ENCODE data around the gene INPP5J. TPM values are rescaled to one million over a fixed set of nuclear protein-coding genes. Genes with fewer than 3 reads are reported as not detected.
A peak's percentile ranks its signal among the peaks of the same experiment; 100 is the strongest.

INPP5J gene
- total RNA-seq, 1 donor from 2014 or later: 5.2 TPM

DNA sequence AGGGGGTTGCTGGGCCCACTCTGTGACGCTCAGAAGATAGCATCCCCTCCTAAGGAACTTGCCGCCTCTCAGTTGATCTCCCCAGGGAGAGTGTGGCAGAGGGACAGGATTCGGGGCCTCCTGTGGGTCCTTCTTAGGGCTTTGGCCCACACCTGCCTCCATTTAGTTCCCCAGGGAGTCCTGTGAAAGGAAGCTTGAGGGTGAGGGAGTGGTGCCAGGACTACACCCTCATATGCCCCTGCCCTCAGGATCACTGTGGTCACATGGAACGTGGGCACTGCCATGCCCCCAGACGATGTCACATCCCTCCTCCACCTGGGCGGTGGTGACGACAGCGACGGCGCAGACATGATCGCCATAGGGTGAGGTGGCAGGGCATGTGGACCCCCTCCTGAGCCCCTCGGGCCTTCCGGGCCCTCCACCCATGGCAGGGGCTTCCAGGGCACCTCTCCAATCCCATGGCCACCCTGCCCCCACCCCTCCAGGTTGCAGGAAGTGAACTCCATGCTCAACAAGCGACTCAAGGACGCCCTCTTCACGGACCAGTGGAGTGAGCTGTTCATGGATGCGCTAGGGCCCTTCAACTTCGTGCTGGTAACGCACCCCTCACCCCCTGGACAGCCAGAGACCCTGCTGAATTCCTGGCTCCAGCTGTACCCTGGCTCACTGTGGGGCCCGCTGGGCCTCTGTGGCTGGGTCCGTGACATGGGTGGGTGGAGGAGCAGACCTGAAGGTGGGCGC, 3.5 kb downstream of the INPP5J start:
- Mint-ChIP-seq H3K27ac (ENCODE audit: unreplicated experiment) (no peak overlapping the region), H3K36me3 (ENCODE audit: low read depth) (no peaks in the 10 kb centered on the region), H3K9me3 (ENCODE audit: low read depth) (no peaks in the 10 kb centered on the region), H3K4me1 (ENCODE audit: low read depth) (peaks cover 14% of the 10 kb centered on the region), H3K4me3 (ENCODE audit: unreplicated experiment) (no peak overlapping the region), H3K27me3 (ENCODE audit: low read depth) (no peaks in the 10 kb centered on the region)
- DNase-seq (ENCODE audit: low spot score): peak; percentile 60
- TF ChIP-seq, protein P1, sequence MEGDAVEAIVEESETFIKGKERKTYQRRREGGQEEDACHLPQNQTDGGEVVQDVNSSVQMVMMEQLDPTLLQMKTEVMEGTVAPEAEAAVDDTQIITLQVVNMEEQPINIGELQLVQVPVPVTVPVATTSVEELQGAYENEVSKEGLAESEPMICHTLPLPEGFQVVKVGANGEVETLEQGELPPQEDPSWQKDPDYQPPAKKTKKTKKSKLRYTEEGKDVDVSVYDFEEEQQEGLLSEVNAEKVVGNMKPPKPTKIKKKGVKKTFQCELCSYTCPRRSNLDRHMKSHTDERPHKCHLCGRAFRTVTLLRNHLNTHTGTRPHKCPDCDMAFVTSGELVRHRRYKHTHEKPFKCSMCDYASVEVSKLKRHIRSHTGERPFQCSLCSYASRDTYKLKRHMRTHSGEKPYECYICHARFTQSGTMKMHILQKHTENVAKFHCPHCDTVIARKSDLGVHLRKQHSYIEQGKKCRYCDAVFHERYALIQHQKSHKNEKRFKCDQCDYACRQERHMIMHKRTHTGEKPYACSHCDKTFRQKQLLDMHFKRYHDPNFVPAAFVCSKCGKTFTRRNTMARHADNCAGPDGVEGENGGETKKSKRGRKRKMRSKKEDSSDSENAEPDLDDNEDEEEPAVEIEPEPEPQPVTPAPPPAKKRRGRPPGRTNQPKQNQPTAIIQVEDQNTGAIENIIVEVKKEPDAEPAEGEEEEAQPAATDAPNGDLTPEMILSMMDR (IDR thresholded peaks at IDR 0.05): no peak

DNA sequence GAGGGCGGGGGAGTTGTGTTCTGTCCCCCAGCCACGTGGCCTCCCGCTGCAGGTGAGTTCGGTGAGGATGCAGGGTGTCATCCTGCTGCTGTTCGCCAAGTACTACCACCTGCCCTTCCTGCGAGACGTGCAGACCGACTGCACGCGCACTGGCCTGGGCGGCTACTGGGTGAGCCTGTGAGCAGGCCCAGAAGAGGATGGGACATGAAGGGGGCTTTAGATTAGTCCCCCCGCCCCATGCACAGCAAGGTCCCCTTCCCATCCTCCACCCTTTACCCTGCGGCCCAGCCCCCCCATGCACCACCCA, 4.1 kb downstream of the INPP5J start:
- DNase-seq (ENCODE audit: low spot score): peak; percentile 86
- Mint-ChIP-seq H3K9me3 (ENCODE audit: low read depth) (no peaks in the 10 kb centered on the region), H3K36me3 (ENCODE audit: low read depth) (no peaks in the 10 kb centered on the region), H3K27ac (ENCODE audit: unreplicated experiment) (no peak overlapping the region), H3K27me3 (ENCODE audit: low read depth) (no peaks in the 10 kb centered on the region), H3K4me1 (ENCODE audit: low read depth) (peaks cover 19% of the 10 kb centered on the region), H3K4me3 (ENCODE audit: unreplicated experiment) (no peak overlapping the region)
- TF ChIP-seq, protein P1 (IDR thresholded peaks at IDR 0.05): no peak

DNA sequence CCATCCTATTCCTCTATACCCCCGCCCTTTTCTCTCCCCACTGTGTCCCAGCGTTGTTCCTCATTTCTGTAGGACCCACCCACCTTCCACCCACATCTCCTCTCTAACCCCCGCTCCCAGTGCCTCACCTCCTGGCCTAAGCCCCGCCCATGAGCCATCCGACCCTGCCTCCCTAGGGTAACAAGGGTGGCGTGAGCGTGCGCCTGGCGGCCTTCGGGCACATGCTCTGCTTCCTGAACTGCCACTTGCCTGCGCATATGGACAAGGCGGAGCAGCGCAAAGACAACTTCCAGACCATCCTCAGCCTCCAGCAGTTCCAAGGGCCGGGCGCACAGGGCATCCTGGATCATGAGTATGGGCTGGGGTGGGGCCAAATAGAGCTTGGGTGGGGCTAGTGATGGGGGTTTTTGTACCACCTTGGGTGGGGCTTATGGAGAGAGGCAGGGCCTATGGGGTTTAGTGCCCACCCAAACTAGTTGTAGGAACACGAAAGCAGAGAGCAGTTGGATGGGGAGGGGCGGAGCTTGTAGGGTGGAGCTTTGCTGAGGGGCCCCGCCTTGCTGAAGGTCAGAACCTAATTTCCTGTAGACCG, 4.5 kb downstream of the INPP5J start:
- Mint-ChIP-seq H3K36me3 (ENCODE audit: low read depth) (no peaks in the 10 kb centered on the region), H3K27ac (ENCODE audit: unreplicated experiment) (no peak overlapping the region), H3K9me3 (ENCODE audit: low read depth) (no peaks in the 10 kb centered on the region), H3K27me3 (ENCODE audit: low read depth) (no peaks in the 10 kb centered on the region), H3K4me3 (ENCODE audit: unreplicated experiment) (no peak overlapping the region), H3K4me1 (ENCODE audit: low read depth) (peaks cover 17% of the 10 kb centered on the region)
- DNase-seq (ENCODE audit: low spot score): peak; percentile 90
- TF ChIP-seq, protein P1 (IDR thresholded peaks at IDR 0.05): no peak

DNA sequence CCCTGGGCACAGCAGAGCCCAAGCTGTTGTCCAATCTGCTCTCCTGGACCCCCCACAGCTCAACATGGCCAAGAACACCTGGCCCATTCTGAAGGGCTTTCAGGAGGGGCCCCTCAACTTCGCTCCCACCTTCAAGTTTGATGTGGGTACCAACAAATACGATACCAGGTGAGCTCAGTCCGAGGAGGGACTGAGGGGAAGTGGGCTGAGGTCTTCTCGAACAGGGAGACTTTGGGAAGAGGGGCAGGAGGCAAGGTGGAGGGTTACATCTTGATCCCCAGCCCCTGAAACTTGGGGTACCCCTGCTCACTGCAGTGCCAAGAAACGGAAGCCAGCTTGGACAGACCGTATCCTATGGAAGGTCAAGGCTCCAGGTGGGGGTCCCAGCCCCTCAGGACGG, 5.4 kb downstream of the INPP5J start:
- H3K4me3 Mint-ChIP-seq (ENCODE audit: unreplicated experiment): no peak overlapping the region
- H3K9me3 Mint-ChIP-seq (ENCODE audit: low read depth): no peaks in the 10 kb centered on the region
- H3K27ac Mint-ChIP-seq (ENCODE audit: unreplicated experiment): no peak overlapping the region
- TF ChIP-seq, protein P1 (IDR thresholded peaks at IDR 0.05): no peak
- H3K4me1 Mint-ChIP-seq (ENCODE audit: low read depth): peaks cover 10% of the 10 kb centered on the region
- DNase-seq (ENCODE audit: low spot score): peak; percentile 42
- H3K27me3 Mint-ChIP-seq (ENCODE audit: low read depth): no peaks in the 10 kb centered on the region
- no peaks in the 10 kb centered on the region for H3K36me3 Mint-ChIP-seq (ENCODE audit: low read depth)

DNA sequence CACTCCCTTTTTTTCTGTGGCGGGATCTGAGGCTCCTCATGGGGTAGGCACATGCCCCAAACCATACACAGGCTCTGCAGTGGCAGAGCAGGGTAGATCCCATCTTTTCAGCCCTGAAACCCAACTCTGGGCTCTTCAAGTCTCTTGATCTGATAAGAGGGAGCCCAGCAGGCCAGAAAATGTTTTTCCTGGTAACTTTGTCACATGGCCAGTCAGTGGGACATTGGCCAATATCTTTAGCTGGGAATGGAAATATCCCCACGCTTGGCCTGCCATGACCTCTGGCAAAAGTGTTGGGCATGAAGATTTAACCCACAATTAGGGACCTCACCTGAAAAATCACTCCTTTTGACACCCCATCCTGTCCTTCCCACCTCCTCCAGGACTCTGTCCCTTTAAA, 8.1 kb downstream of the INPP5J start:
- no peaks in the 10 kb centered on the region for H3K36me3 Mint-ChIP-seq (ENCODE audit: low read depth)
- TF ChIP-seq, protein P1 (IDR thresholded peaks at IDR 0.05): no peak

More for the DNA sequence above, 8.1 kb downstream of the INPP5J start:
- Mint-ChIP-seq H3K9me3 (ENCODE audit: low read depth) (no peaks in the 10 kb centered on the region), H3K4me1 (ENCODE audit: low read depth) (peaks cover 5% of the 10 kb centered on the region), H3K27ac (ENCODE audit: unreplicated experiment) (no peak overlapping the region), H3K4me3 (ENCODE audit: unreplicated experiment) (no peak overlapping the region), H3K27me3 (ENCODE audit: low read depth) (no peaks in the 10 kb centered on the region)
- DNase-seq (ENCODE audit: low spot score): peak; percentile 12
